Measurements from ENCODE around the gene ABO.
"Not testable (repeated sequence)": the region's sequence is repeated elsewhere in the genome, so short reads cannot be mapped to it uniquely, and the experiment has no call there.

The ABO gene

DNA sequence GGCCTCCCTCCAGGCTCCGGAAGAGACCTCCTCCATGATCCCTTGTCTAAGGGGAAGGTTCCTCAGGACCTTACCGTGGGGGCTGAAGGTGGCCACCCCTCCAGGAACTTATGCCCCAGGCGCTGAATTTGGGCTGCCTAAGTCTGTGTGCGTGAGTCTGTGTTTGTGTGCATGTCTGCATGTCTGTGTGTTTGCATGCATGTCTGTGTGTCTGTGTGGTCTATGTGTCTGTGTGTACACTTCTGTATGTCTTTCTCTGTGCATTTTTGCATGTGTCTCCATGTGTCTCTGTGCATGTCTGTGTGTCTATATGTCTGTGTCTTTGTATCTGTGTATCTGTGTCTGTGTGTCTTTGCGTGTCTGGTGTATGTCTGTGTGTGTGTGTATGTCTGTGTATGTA, 20.5 kb downstream of the ABO start:
- H3K4me1 ChIP-seq (ENCODE audit: insufficient read depth, low read length) = no peaks in the 10 kb centered on the region
- no peaks in the 10 kb centered on the region for H3K36me3 ChIP-seq (ENCODE audit: insufficient read depth, low read length)
- no peak overlapping the region for H3K4me3 ChIP-seq (ENCODE audit: low read length)
- no peak overlapping the region for H2AFZ ChIP-seq (ENCODE audit: low read depth, low read length)
- H3K9me3 ChIP-seq (ENCODE audit: low read length) = no peaks in the 10 kb centered on the region
- peaks cover 15% of the 10 kb centered on the region for H3K27me3 ChIP-seq (ENCODE audit: insufficient read depth, low read length)

DNA sequence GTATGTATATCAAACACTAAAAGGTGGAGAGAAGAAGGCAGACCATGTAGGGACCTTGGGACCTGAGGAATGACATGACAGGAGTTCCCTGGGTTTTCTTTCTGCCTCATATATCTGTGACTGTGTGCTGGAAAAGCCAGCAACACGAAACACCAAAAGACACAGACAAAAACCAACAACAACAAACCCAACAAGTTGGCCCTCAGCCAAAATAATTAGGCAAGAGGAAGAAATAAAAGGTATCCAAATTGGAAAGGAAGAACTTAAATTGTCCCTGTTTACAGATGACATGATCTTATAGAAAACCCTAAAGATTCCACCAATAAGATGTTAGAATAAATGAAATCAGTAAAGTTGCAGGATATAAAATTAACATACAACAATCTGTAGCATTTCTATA, 21.7 kb downstream of the ABO start:
- Histone ChIP-seq H3K4me3 (ENCODE audit: low read length) (no peak overlapping the region), H3K36me3 (ENCODE audit: insufficient read depth, low read length) (no peaks in the 10 kb centered on the region), H3K4me1 (ENCODE audit: insufficient read depth, low read length) (no peaks in the 10 kb centered on the region), H3K9me3 (ENCODE audit: low read length) (no peaks in the 10 kb centered on the region), H3K27me3 (ENCODE audit: insufficient read depth, low read length) (peaks cover 18% of the 10 kb centered on the region), H2AFZ (ENCODE audit: low read depth, low read length) (no peak overlapping the region)

DNA sequence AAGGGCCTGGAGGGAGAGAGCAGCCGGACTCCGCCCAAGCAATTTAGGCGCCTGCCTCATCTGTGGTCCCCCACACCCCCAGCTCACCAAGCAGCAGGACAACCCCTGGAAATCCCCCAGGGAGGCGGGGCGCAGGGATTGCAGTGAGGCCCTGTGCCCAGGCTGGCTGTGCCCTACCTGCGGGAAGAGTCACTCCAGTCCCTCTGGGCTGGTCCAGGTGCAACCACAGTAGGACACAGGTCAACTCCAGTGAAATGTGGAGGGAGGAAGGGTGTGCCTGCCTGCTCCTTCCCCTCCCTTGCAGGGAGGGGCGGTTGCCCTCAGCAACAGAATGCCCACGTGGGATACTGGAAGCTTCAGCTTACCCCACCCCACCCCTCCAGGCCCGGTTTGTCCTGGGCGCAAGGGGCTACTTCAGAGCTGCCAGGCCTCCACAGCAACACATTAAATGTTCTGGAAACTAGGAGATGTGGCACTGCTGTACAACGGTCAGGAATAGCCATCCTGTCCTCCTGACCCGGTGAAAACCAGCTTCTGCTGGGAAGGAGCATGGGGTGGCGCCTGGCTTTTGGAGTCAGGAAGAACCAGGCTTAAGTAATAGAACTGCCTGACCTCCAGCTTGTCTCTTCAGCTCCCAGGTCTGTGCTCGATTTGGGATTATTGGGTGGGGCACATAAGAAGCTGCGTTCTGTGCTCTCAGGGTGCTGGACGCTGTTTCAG, 22.5 kb downstream of the ABO start:
- Histone ChIP-seq H3K9me3 (ENCODE audit: low read length) (no peaks in the 10 kb centered on the region), H3K4me1 (ENCODE audit: insufficient read depth, low read length) (no peaks in the 10 kb centered on the region), H2AFZ (ENCODE audit: low read depth, low read length) (no peak overlapping the region), H3K36me3 (ENCODE audit: insufficient read depth, low read length) (no peaks in the 10 kb centered on the region), H3K4me3 (ENCODE audit: low read length) (no peak overlapping the region), H3K27me3 (ENCODE audit: insufficient read depth, low read length) (peaks cover 18% of the 10 kb centered on the region)

DNA sequence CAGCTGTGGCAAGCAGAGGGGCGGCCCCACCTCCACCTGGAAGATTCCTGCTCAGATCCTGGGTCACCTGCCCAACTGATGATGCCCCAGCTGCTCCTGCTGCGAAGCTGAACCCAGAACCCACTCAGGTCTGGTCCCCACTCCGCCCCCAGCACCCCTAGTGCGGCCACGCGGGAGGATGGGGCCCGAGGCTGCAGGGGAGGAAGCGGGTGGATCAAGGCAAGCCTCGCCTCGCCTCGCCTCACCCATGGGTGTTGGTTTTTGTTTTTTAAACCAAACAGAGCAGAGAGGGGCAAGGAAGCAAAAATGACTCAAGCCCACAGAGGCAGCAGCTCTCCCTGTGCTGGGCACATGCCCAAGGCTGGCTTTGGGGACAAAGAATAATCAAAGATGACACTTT, 23.2 kb downstream of the ABO start:
- peaks cover 18% of the 10 kb centered on the region for H3K27me3 ChIP-seq (ENCODE audit: insufficient read depth, low read length)
- no peak overlapping the region for H3K4me3 ChIP-seq (ENCODE audit: low read length)
- no peak overlapping the region for H2AFZ ChIP-seq (ENCODE audit: low read depth, low read length)
- no peaks in the 10 kb centered on the region for H3K36me3 ChIP-seq (ENCODE audit: insufficient read depth, low read length)
- no peaks in the 10 kb centered on the region for H3K9me3 ChIP-seq (ENCODE audit: low read length)
- H3K4me1 ChIP-seq (ENCODE audit: insufficient read depth, low read length) = no peaks in the 10 kb centered on the region

DNA sequence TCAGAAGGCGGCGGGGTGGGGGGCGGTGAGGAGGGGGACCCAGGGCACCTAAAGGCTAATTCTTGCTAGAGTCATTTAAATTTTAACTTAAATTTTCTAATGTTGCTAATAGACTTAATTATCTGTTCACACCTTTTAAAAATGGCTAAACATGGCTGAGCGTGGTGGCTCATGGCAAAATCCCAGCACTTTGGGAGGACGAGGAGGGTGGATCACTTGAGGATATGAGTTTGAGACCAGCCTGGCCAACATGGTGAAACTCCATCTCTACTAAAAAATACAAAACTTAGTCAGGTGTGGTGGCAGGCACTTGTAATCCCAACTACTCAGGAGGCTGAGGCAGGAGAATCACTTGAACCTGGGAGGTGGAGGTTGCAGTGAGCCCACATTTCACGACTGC, 23.8 kb downstream of the ABO start:
- H3K9me3 ChIP-seq (ENCODE audit: low read length); H2AFZ ChIP-seq (ENCODE audit: low read depth, low read length); H3K4me1 ChIP-seq (ENCODE audit: insufficient read depth, low read length); H3K36me3 ChIP-seq (ENCODE audit: insufficient read depth, low read length); H3K4me3 ChIP-seq (ENCODE audit: low read length): not testable (repeated sequence)
- H3K27me3 ChIP-seq (ENCODE audit: insufficient read depth, low read length) = peaks cover 20% of the 10 kb centered on the region

DNA sequence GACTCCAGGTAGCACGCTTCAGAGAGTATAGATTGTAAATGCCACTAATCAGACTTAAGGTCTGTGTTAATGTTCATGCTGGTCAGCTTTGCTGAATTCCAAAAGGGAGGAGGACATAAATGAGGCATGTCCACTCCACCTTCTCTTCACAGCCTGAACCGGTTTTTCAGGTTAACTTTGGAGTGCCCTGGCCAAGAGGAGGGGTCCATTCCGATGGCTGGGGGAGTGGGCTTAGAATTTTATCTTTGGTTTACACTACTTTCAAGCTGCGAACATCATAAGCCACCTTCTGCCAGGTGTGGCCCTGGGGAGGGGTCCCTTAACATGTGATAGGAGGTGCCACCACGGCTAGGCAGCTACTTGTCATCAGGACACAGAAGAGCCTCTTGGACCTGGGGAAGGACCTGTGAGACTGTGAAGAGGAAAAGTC, 24.2 kb downstream of the ABO start:
- peaks cover 20% of the 10 kb centered on the region for H3K27me3 ChIP-seq (ENCODE audit: insufficient read depth, low read length)
- no peaks in the 10 kb centered on the region for H3K36me3 ChIP-seq (ENCODE audit: insufficient read depth, low read length)
- no peaks in the 10 kb centered on the region for H3K4me1 ChIP-seq (ENCODE audit: insufficient read depth, low read length)
- no peaks in the 10 kb centered on the region for H3K9me3 ChIP-seq (ENCODE audit: low read length)
- no peak overlapping the region for H3K4me3 ChIP-seq (ENCODE audit: low read length)
- no peak overlapping the region for H2AFZ ChIP-seq (ENCODE audit: low read depth, low read length)

DNA sequence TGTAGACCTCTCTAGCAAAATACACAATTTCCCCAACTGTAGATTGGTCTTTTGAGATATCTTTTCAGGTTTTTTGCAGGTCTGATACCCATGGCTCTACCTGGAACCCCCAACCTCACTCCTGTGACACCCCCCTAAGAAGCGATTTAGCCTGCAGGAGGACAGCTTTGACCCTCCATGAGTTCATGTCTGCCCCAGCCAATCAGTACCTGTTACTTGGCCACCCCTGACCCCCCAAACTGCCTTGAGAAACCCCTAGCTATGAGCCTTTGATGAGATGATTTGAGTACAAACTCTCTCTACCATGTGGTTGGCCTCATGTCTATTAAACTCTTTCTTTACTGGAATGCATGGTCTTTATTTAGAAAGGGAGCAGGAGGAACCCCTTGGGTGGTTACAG, 25.7 kb downstream of the ABO start:
- Histone ChIP-seq H3K27me3 (ENCODE audit: insufficient read depth, low read length) (peaks cover 20% of the 10 kb centered on the region), H3K9me3 (ENCODE audit: low read length) (no peaks in the 10 kb centered on the region), H3K4me3 (ENCODE audit: low read length) (no peak overlapping the region), H3K4me1 (ENCODE audit: insufficient read depth, low read length) (no peaks in the 10 kb centered on the region), H2AFZ (ENCODE audit: low read depth, low read length) (no peak overlapping the region), H3K36me3 (ENCODE audit: insufficient read depth, low read length) (no peaks in the 10 kb centered on the region)

DNA sequence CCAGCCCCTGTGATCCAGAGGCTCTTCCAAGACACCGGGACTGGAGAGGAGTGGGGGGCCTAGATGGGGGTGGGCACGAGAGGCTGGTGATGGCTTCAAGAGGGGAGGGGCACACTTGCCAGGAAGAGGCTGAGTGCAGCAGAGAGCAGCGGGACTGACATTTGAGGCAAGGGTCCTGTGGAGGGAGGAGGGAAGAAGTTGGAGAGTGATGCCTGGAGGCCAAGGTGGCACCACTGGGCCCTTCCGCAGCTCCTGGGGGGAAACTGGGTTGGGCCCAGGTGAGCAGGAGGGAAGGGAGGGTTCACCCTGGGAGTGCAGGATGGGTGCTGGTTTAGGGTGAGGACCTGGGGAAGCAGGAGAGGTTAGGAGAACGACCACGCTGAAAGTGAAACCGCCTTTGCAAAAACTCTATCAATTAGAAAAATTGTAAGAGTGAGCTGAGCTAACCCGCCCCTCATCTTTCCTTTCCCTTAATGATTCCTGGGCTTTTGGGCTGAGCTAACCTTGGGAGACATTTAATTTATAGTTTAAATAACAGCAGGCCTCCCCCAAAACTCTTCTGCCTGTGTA, 26.2 kb downstream of the ABO start:
- H3K36me3 ChIP-seq (ENCODE audit: insufficient read depth, low read length) = no peaks in the 10 kb centered on the region
- H3K4me3 ChIP-seq (ENCODE audit: low read length) = no peak overlapping the region
- H2AFZ ChIP-seq (ENCODE audit: low read depth, low read length) = no peak overlapping the region
- H3K27me3 ChIP-seq (ENCODE audit: insufficient read depth, low read length) = peaks cover 21% of the 10 kb centered on the region
- H3K9me3 ChIP-seq (ENCODE audit: low read length) = no peaks in the 10 kb centered on the region
- H3K4me1 ChIP-seq (ENCODE audit: insufficient read depth, low read length) = no peaks in the 10 kb centered on the region

DNA sequence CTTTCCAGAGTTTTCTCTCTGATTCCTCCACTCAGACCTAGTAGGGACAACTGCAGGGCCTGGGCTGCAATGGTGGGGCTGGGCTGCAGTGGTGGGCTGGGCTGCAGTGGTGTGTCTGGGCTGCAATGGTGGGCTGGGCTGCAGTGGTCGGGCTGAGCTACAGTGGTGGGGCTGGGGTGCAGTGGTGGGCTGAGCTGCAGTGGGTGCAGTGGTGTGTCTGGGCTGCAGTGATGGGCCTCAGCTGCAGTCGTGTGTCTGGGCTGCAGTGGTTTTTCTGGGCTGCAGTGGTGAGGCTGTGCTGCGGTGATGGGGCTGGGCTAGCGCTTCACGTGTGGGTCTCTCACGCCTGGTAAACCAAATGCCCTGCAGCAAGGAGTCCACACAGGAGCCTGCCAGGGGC, 27.4 kb downstream of the ABO start:
- H3K9me3 ChIP-seq (ENCODE audit: low read length) = no peaks in the 10 kb centered on the region

DNA sequence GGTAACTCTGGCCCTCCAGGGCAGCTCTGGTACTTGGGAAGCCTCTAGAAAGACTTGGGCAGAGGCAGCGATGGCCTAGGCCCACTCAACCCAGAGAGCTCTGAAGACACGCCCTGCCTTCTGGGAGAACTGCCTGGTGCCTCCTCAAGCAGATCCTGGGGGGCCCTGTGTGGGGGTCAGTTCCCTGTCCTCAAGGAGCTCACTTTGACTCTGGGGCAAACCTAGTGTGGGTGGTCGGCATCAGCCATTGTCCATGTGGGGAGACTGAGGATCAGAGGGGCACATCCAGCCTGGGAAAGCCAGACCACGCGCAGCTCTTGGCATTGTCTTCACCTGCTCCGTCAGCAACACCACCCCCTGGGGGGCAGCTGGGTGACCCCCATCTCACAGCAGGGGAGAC, 28.0 kb downstream of the ABO start:
- H2AFZ ChIP-seq (ENCODE audit: low read depth, low read length) = no peak overlapping the region
- no peak overlapping the region for H3K4me3 ChIP-seq (ENCODE audit: low read length)
- H3K27me3 ChIP-seq (ENCODE audit: insufficient read depth, low read length) = peaks cover 12% of the 10 kb centered on the region
- no peaks in the 10 kb centered on the region for H3K36me3 ChIP-seq (ENCODE audit: insufficient read depth, low read length)
- H3K4me1 ChIP-seq (ENCODE audit: insufficient read depth, low read length) = no peaks in the 10 kb centered on the region
- H3K9me3 ChIP-seq (ENCODE audit: low read length) = no peaks in the 10 kb centered on the region

More for the DNA sequence above, 27.4 kb downstream of the ABO start:
- H3K4me3 ChIP-seq (ENCODE audit: low read length) = no peak overlapping the region
- H3K27me3 ChIP-seq (ENCODE audit: insufficient read depth, low read length) = peaks cover 17% of the 10 kb centered on the region
- no peaks in the 10 kb centered on the region for H3K36me3 ChIP-seq (ENCODE audit: insufficient read depth, low read length)
- no peak overlapping the region for H2AFZ ChIP-seq (ENCODE audit: low read depth, low read length)
- no peaks in the 10 kb centered on the region for H3K4me1 ChIP-seq (ENCODE audit: insufficient read depth, low read length)

DNA sequence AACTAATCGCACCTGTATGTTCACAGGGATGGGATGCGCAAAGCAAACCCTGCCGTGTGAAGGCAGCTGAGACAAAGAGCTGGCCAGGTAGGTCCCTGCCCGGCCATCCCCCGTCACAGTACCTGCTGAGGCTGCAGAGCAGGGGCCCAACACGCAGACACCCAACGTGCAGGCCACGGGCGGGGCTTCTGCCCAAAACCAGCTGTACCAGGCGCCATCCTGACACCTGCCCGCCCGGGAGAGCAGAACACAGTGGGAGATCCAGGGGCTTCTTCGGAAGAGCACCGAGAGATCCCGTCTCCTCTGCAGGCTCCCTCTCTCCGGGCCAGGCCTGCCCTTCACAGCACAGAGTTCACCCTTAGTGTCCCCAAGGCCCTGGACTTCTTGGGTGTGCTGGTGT, 28.4 kb downstream of the ABO start:
- H3K4me1 ChIP-seq (ENCODE audit: insufficient read depth, low read length) = no peaks in the 10 kb centered on the region
- no peak overlapping the region for H2AFZ ChIP-seq (ENCODE audit: low read depth, low read length)
- H3K4me3 ChIP-seq (ENCODE audit: low read length) = no peak overlapping the region
- H3K27me3 ChIP-seq (ENCODE audit: insufficient read depth, low read length) = peaks cover 9% of the 10 kb centered on the region
- H3K36me3 ChIP-seq (ENCODE audit: insufficient read depth, low read length) = no peaks in the 10 kb centered on the region
- H3K9me3 ChIP-seq (ENCODE audit: low read length) = no peaks in the 10 kb centered on the region

DNA sequence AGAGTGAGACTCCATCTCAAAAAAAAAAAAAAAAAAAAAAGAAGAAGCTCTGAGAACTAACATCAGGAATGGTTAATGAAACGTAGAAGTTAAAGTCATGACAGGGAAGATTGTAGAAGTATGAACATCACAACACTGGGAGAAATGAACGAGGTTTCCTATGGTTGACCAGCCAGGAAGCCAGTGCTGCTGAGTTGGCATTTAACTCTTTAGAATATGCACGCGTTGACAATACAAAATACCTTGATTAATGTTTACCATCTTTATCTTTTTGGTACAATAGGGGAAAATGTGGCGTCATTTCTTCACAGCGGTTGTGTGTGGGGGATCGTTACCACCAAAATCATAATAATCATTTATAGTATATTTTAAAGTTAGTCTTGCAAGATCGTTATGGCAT, 32.0 kb downstream of the ABO start:
- H3K36me3 ChIP-seq (ENCODE audit: insufficient read depth, low read length) = no peaks in the 10 kb centered on the region
- peaks cover 5% of the 10 kb centered on the region for H3K4me1 ChIP-seq (ENCODE audit: insufficient read depth, low read length)
- H3K4me3 ChIP-seq (ENCODE audit: low read length) = no peak overlapping the region
- no peak overlapping the region for H2AFZ ChIP-seq (ENCODE audit: low read depth, low read length)
- peaks cover 5% of the 10 kb centered on the region for H3K27me3 ChIP-seq (ENCODE audit: insufficient read depth, low read length)
- H3K9me3 ChIP-seq (ENCODE audit: low read length) = no peaks in the 10 kb centered on the region

DNA sequence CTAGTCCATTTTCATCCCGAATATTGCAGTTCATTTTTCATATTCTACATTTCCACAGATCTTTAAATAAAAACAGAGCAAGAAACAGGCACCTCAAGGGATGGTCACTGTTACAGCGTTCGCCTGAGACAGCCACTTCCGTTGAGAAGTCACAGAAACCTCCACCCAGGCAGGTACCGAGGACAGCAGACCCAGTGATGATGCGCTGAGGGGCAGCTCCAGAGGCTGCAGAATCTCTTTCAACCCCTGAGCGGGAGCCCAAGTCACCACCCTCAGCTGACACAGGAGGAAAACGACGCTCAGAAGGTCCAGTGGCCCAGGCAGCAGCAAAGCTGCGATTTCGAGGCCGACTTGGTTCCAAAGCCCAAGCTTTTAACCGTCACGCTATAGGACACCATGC, 32.8 kb downstream of the ABO start:
- no peaks in the 10 kb centered on the region for H3K9me3 ChIP-seq (ENCODE audit: low read length)
- H3K4me3 ChIP-seq (ENCODE audit: low read length) = no peak overlapping the region
- H2AFZ ChIP-seq (ENCODE audit: low read depth, low read length) = no peak overlapping the region
- H3K4me1 ChIP-seq (ENCODE audit: insufficient read depth, low read length) = peaks cover 8% of the 10 kb centered on the region
- no peaks in the 10 kb centered on the region for H3K36me3 ChIP-seq (ENCODE audit: insufficient read depth, low read length)
- peaks cover 5% of the 10 kb centered on the region for H3K27me3 ChIP-seq (ENCODE audit: insufficient read depth, low read length)

Data from neuron (in vitro differentiated cells).